ENCODE data around the gene DCP1B. TPM values are rescaled to one million over a fixed set of nuclear protein-coding genes. Genes with fewer than 3 reads are reported as not detected.

The DCP1B gene
- total RNA-seq, 6 experiments from 2014 or later = 4.1 to 7.6 (median 6.0) TPM

- Histone ChIP-seq H3K36me3 (no peaks in the 10 kb centered on the region), H3K4me1 (no peaks in the 10 kb centered on the region), H3K4me3 (no peak overlapping the region), H3K27me3 (no peaks in the 10 kb centered on the region), H3K9me3 (no peaks in the 10 kb centered on the region), H3K27ac (no peak overlapping the region)
- TF ChIP-seq POLR2A (IDR thresholded peaks at IDR 0.05) (no peak), CTCF (IDR thresholded peaks at IDR 0.05) (no peak)
- 60% methylated on average over 5 of the region's 6 CpGs for WGBS (ENCODE audit: insufficient coverage, low coverage, low lambda C conversion rate, missing lambda C conversion rate)
- no peak for DNase-seq
- intact Hi-C loops (cut with DNase I) = no loop called here
- ATAC-seq = no peak
Measured at GRCh38 chr12:2044165-2044564, 39.9 kb upstream of the DCP1B start.

- H3K4me1 ChIP-seq = no peaks in the 10 kb centered on the region
- ATAC-seq (no peak), DNase-seq (no peak)
- no peaks in the 10 kb centered on the region for H3K36me3 ChIP-seq
- WGBS (ENCODE audit: insufficient coverage, low coverage, low lambda C conversion rate, missing lambda C conversion rate) = 90% methylated on average over 2 of the region's 2 CpGs
- no peaks in the 10 kb centered on the region for H3K27me3 ChIP-seq
- no peak overlapping the region for H3K4me3 ChIP-seq
- intact Hi-C loops (cut with DNase I) = no loop called here
- H3K27ac ChIP-seq = no peak overlapping the region
- H3K9me3 ChIP-seq = no peaks in the 10 kb centered on the region
- TF ChIP-seq POLR2A (IDR thresholded peaks at IDR 0.05) = no peak
Measured at GRCh38 chr12:2043054-2043453, 38.8 kb upstream of the DCP1B start.

- no peak overlapping the region for H3K4me3 ChIP-seq
- DNase-seq = no peak
- TF ChIP-seq POLR2A (IDR thresholded peaks at IDR 0.05) (no peak), CTCF (IDR thresholded peaks at IDR 0.05) (no peak)
Measured at GRCh38 chr12:2039034-2039433, 34.8 kb upstream of the DCP1B start.

GRCh38 chr12:2035431-2036055 lies 31.3 kb upstream of the DCP1B start:
- Histone ChIP-seq H3K36me3 (no peaks in the 10 kb centered on the region), H3K9me3 (no peaks in the 10 kb centered on the region), H3K27me3 (no peaks in the 10 kb centered on the region), H3K4me3 (peak overlapping the region; percentile 30 to 48 (median 31)), H3K27ac (no peak overlapping the region), H3K4me1 (peaks cover 0 to 5% (median 0%) of the 10 kb centered on the region in 4 donors)
- intact Hi-C loops (cut with DNase I) = loop anchor here (10.0 kb wide), 2 partner anchors 231 to 241 kb away; no protein-coding TSS in a partner anchor
- ATAC-seq (no peak), DNase-seq (no peak)
- no peak for TF ChIP-seq POLR2A (IDR thresholded peaks at IDR 0.05)
- TF ChIP-seq CTCF (IDR thresholded peaks at IDR 0.05) = no peak
- 34% methylated on average over 13 of the region's 15 CpGs for WGBS (ENCODE audit: insufficient coverage, low coverage, low lambda C conversion rate, missing lambda C conversion rate)

More at GRCh38 chr12:2039034-2039433, 34.8 kb upstream of the DCP1B start:
- Histone ChIP-seq H3K36me3 (no peaks in the 10 kb centered on the region), H3K27me3 (no peaks in the 10 kb centered on the region), H3K9me3 (no peaks in the 10 kb centered on the region), H3K27ac (no peak overlapping the region), H3K4me1 (peaks cover 0 to 5% (median 0%) of the 10 kb centered on the region in 4 donors)
- intact Hi-C loops (cut with DNase I) = loop anchor here (10.0 kb wide), 2 partner anchors 234 to 244 kb away; no protein-coding TSS in a partner anchor
- no peak for ATAC-seq

- ATAC-seq (peak; percentile 99 to 100 (median 100)), DNase-seq (peak; percentile 90 to 91 (median 90))
- H3K36me3 ChIP-seq = no peaks in the 10 kb centered on the region
- TF ChIP-seq POLR2A (IDR thresholded peaks at IDR 0.05) = no peak
- peak; percentile 96 to 99 (median 96) for TF ChIP-seq CTCF (IDR thresholded peaks at IDR 0.05)
- H3K9me3 ChIP-seq = no peaks in the 10 kb centered on the region
- WGBS (ENCODE audit: insufficient coverage, low coverage, low lambda C conversion rate, missing lambda C conversion rate) = 27% methylated on average over 18 of the region's 47 CpGs
- intact Hi-C loops (cut with DNase I) = loop anchor here (10.0 kb wide), 2 partner anchors 230 to 240 kb away; no protein-coding TSS in a partner anchor
- no peaks in the 10 kb centered on the region for H3K27me3 ChIP-seq
- peak overlapping the region; percentile 30 to 48 (median 31) for H3K4me3 ChIP-seq
- no peak overlapping the region for H3K27ac ChIP-seq
- H3K4me1 ChIP-seq = peaks cover 0 to 5% (median 0%) of the 10 kb centered on the region in 4 donors
Measured at GRCh38 chr12:2034633-2035430, 30.6 kb upstream of the DCP1B start.

Data from right lobe of liver (tissue), 6 donors.